HEK293 (cell line): ENCODE measurements around the gene CFAP47.

ENCODE experiments used
- CTCF ChIA-PET: fragments of 350-600 bp; formaldehyde crosslinking; extraction: SDS; loops from one replicate; lab custom pipeline; 2021; ENCODE audit warnings: antibody characterized with exemption; lab: Yijun Ruan, JAX
- POLR2A ChIA-PET: fragments of 300-600 bp; formaldehyde crosslinking; extraction: SDS; loops from one replicate; lab custom pipeline; 2020; ENCODE audit warnings: antibody characterized with exemption, inconsistent platforms; lab: Yijun Ruan, JAX
- H3K27ac ChIP-seq: fragments of 200-500 bp; sonication (Bioruptor generic); 2 replicates; pipeline ENCODE4 v1.5.1; 2014; ENCODE audit warnings: low read depth, low read length, control low read depth, inconsistent platforms; ENCODE audit errors: extremely low read depth
- H3K36me3 ChIP-seq, 2 experiments: fragments of 200-500 bp in 1 of 2; sonication (Bioruptor generic) in 1 of 2; 1 replicate in 1 of 2; 2 replicates in 1 of 2; pipeline ENCODE4 v1.5.1; 2014 to 2017; ENCODE audit warnings: inconsistent platforms in 2 of 2, low read length in 2 of 2; ENCODE audit not compliant: control insufficient read depth in 2 of 2, insufficient read depth in 1 of 2
- H3K4me1 ChIP-seq: fragments of 200-500 bp; sonication (Bioruptor generic); 2 replicates; pipeline ENCODE4 v1.5.1; 2014; ENCODE audit warnings: mild to moderate bottlenecking, low read length, inconsistent platforms; ENCODE audit not compliant: control insufficient read depth, insufficient read depth
- H3K4me3 ChIP-seq: 2 replicates; pipeline ENCODE4 v1.5.1; 2011; ENCODE audit warnings: low read depth, mild to moderate bottlenecking, control low read depth, low read length, moderate library complexity
- H3K9me3 ChIP-seq: fragments of 200-500 bp; sonication (Bioruptor generic); 2 replicates; pipeline ENCODE4 v1.5.1; 2014; ENCODE audit warnings: low read depth, low read length, inconsistent platforms; ENCODE audit not compliant: control insufficient read depth, insufficient read depth
- GLI4 ChIP-seq: fragments of 450-650 bp; formaldehyde crosslinking; IDR thresholded peaks from 2 replicates; pipeline ENCODE4 v1.5.1; 2016; ENCODE audit warnings: missing biosample characterization, missing genetic modification characterization
- ZBTB8A ChIP-seq: fragments of 450-650 bp; formaldehyde crosslinking; IDR thresholded peaks from 2 replicates; pipeline ENCODE4 v1.5.1; 2016; ENCODE audit warnings: missing biosample characterization, missing genetic modification characterization
- ZNF10 ChIP-seq: fragments of 450-650 bp; formaldehyde crosslinking; IDR thresholded peaks from 2 replicates; pipeline ENCODE4 v1.5.1; 2017; ENCODE audit warnings: missing biosample characterization, missing genetic modification characterization
- ZNF114 ChIP-seq: fragments of 450-650 bp; formaldehyde crosslinking; IDR thresholded peaks from 2 replicates; pipeline ENCODE4 v1.5.0; 2017; ENCODE audit warnings: missing biosample characterization, missing genetic modification characterization
- ZNF140 ChIP-seq: fragments of 450-650 bp; formaldehyde crosslinking; IDR thresholded peaks from 2 replicates; pipeline ENCODE4 v1.5.1; 2016; ENCODE audit warnings: missing biosample characterization, missing genetic modification characterization
- ZNF184 ChIP-seq: fragments of 450-650 bp; IDR thresholded peaks from 2 replicates; pipeline ENCODE4 v1.5.1; 2018; ENCODE audit warnings: missing biosample characterization, mild to moderate bottlenecking, missing genetic modification characterization
- ZNF202 ChIP-seq: fragments of 450-650 bp; formaldehyde crosslinking; IDR thresholded peaks from 2 replicates; pipeline ENCODE4 v1.5.1; 2016; ENCODE audit warnings: missing biosample characterization, missing genetic modification characterization, borderline replicate concordance
- ZNF239 ChIP-seq: fragments of 450-650 bp; formaldehyde crosslinking; IDR thresholded peaks from 2 replicates; pipeline ENCODE4 v1.5.1; 2016; ENCODE audit warnings: missing biosample characterization, missing genetic modification characterization
- ZNF394 ChIP-seq: fragments of 450-650 bp; formaldehyde crosslinking; IDR thresholded peaks from 2 replicates; pipeline ENCODE4 v1.5.1; 2016; ENCODE audit warnings: missing biosample characterization, missing genetic modification characterization, mild to moderate bottlenecking, moderate library complexity, borderline replicate concordance
- ZNF426 ChIP-seq: fragments of 450-650 bp; formaldehyde crosslinking; IDR thresholded peaks from 2 replicates; pipeline ENCODE4 v1.5.1; 2017; ENCODE audit warnings: missing biosample characterization, missing genetic modification characterization, mild to moderate bottlenecking, inconsistent platforms, moderate library complexity
- ZNF433 ChIP-seq: fragments of 450-650 bp; formaldehyde crosslinking; IDR thresholded peaks from 2 replicates; pipeline ENCODE4 v1.5.1; 2016; ENCODE audit warnings: missing biosample characterization, missing genetic modification characterization, low read depth
- ZNF473 ChIP-seq: fragments of 450-650 bp; formaldehyde crosslinking; IDR thresholded peaks from 2 replicates; pipeline ENCODE4 v1.5.1; 2017; ENCODE audit warnings: missing biosample characterization, missing genetic modification characterization
- ZNF555 ChIP-seq: fragments of 450-650 bp; formaldehyde crosslinking; conservative IDR thresholded peaks from 2 replicates; pipeline ENCODE4 v1.5.1; 2017; ENCODE audit warnings: missing biosample characterization, mild to moderate bottlenecking, missing genetic modification characterization, inconsistent platforms
- ZNF560 ChIP-seq: fragments of 450-650 bp; formaldehyde crosslinking; IDR thresholded peaks from 2 replicates; pipeline ENCODE4 v1.5.1; 2017; ENCODE audit warnings: missing biosample characterization, missing genetic modification characterization, borderline replicate concordance
- ZNF623 ChIP-seq: fragments of 450-650 bp; formaldehyde crosslinking; IDR thresholded peaks from 2 replicates; pipeline ENCODE4 v1.5.1; 2016; ENCODE audit warnings: missing biosample characterization, missing genetic modification characterization
- ZNF76 ChIP-seq: fragments of 450-650 bp; formaldehyde crosslinking; IDR thresholded peaks from 2 replicates; pipeline ENCODE4; 2016; ENCODE audit warnings: low read depth, missing biosample characterization, missing genetic modification characterization, borderline replicate concordance
- ZNF777 ChIP-seq: fragments of 450-650 bp; formaldehyde crosslinking; IDR thresholded peaks from 2 replicates; pipeline ENCODE4 v1.5.1; 2017; ENCODE audit warnings: missing biosample characterization, missing genetic modification characterization, borderline replicate concordance
- ZNF791 ChIP-seq: fragments of 450-650 bp; formaldehyde crosslinking; IDR thresholded peaks from 2 replicates; pipeline ENCODE4 v1.5.1; 2016; ENCODE audit warnings: missing biosample characterization, missing genetic modification characterization
- ZXDB ChIP-seq: fragments of 450-650 bp; formaldehyde crosslinking; IDR thresholded peaks from 2 replicates; pipeline ENCODE4 v1.5.1; 2016; ENCODE audit warnings: missing biosample characterization, missing genetic modification characterization
- TF ChIP-seq, protein P1 (sequence below): fragments of 450-650 bp; formaldehyde crosslinking; conservative IDR thresholded peaks from 2 replicates; pipeline ENCODE4 v1.5.1; 2016; ENCODE audit warnings: low read depth, missing biosample characterization, missing genetic modification characterization
- TF ChIP-seq, protein P2 (sequence below): fragments of 450-650 bp; formaldehyde crosslinking; IDR thresholded peaks from 2 replicates; pipeline ENCODE4 v1.5.1; 2016; ENCODE audit warnings: missing biosample characterization, missing genetic modification characterization, borderline replicate concordance
- TF ChIP-seq, protein P3 (sequence below): fragments of 450-650 bp; formaldehyde crosslinking; IDR thresholded peaks from 2 replicates; pipeline ENCODE4 v1.5.1; 2016; ENCODE audit warnings: missing biosample characterization, missing genetic modification characterization
- TF ChIP-seq, protein P4 (sequence below): fragments of 450-650 bp; formaldehyde crosslinking; IDR thresholded peaks from 2 replicates; pipeline ENCODE4 v1.5.1; 2016; ENCODE audit warnings: missing biosample characterization, missing genetic modification characterization
- TF ChIP-seq, protein P5 (sequence below): fragments of 450-650 bp; formaldehyde crosslinking; IDR thresholded peaks from 2 replicates; pipeline ENCODE4 v1.5.1; 2017; ENCODE audit warnings: missing biosample characterization, missing genetic modification characterization
- TF ChIP-seq, protein P6 (sequence below): fragments of 450-650 bp; formaldehyde crosslinking; IDR thresholded peaks from 2 replicates; pipeline ENCODE4 v1.5.1; 2017; ENCODE audit warnings: missing biosample characterization, missing genetic modification characterization

Gene CFAP47

DNA sequence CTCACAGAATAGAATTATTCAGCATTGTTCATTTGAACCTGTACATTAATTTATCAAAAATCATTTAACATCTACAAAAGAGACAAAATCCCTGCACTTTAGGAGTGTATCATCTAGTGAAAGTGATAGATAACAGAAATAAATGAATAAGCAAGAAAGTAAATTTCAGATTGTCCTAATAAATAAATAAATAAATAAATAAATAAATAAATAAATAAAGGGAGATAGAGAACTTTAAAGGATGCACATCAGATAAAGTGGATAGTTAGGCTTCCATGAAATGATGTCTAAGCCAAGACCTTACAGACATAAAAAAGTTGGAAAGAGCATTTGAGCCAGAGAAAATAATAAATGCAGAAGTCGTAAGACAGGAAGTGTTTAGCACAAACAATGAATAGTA lies 444.7 kb downstream of the CFAP47 start (continued):
- TF ChIP-seq, protein P1, sequence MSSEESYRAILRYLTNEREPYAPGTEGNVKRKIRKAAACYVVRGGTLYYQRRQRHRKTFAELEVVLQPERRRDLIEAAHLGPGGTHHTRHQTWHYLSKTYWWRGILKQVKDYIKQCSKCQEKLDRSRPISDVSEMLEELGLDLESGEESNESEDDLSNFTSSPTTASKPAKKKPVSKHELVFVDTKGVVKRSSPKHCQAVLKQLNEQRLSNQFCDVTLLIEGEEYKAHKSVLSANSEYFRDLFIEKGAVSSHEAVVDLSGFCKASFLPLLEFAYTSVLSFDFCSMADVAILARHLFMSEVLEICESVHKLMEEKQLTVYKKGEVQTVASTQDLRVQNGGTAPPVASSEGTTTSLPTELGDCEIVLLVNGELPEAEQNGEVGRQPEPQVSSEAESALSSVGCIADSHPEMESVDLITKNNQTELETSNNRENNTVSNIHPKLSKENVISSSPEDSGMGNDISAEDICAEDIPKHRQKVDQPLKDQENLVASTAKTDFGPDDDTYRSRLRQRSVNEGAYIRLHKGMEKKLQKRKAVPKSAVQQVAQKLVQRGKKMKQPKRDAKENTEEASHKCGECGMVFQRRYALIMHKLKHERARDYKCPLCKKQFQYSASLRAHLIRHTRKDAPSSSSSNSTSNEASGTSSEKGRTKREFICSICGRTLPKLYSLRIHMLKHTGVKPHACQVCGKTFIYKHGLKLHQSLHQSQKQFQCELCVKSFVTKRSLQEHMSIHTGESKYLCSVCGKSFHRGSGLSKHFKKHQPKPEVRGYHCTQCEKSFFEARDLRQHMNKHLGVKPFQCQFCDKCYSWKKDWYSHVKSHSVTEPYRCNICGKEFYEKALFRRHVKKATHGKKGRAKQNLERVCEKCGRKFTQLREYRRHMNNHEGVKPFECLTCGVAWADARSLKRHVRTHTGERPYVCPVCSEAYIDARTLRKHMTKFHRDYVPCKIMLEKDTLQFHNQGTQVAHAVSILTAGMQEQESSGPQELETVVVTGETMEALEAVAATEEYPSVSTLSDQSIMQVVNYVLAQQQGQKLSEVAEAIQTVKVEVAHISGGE = peak; percentile 49
- TF ChIP-seq ZNF394 (tag by site-specific recombination) (peak; percentile 48; the same call in 1 of the 2 replicates), ZNF555 (peak; percentile 59), ZBTB8A (tag by site-specific recombination) (peak; percentile 32; the same call in 1 of the 2 replicates), ZXDB (tag by site-specific recombination) (peak; percentile 27; the same call in 1 of the 2 replicates), ZNF239 (tag by site-specific recombination) (no peak), ZNF777 (tag by site-specific recombination) (no peak), ZNF184 (tag by site-specific recombination) (no peak), ZNF433 (tag by site-specific recombination) (0 out of 2 replicates have a peak, but pooled peaks have one; percentile 8), ZNF426 (tag by site-specific recombination) (peak; percentile 53), ZNF76 (tag by site-specific recombination) (no peak), ZNF623 (peak; percentile 49), ZNF560 (tag by site-specific recombination) (0 out of 2 replicates have a peak, but pooled peaks have one; percentile 14), ZNF114 (tag by site-specific recombination) (no peak), ZNF140 (0 out of 2 replicates have a peak, but pooled peaks have one; percentile 32)
- TF ChIP-seq, protein P2, sequence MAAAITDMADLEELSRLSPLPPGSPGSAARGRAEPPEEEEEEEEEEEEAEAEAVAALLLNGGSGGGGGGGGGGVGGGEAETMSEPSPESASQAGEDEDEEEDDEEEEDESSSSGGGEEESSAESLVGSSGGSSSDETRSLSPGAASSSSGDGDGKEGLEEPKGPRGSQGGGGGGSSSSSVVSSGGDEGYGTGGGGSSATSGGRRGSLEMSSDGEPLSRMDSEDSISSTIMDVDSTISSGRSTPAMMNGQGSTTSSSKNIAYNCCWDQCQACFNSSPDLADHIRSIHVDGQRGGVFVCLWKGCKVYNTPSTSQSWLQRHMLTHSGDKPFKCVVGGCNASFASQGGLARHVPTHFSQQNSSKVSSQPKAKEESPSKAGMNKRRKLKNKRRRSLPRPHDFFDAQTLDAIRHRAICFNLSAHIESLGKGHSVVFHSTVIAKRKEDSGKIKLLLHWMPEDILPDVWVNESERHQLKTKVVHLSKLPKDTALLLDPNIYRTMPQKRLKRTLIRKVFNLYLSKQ = 0 out of 2 replicates have a peak, but pooled peaks have one; percentile 15

DNA sequence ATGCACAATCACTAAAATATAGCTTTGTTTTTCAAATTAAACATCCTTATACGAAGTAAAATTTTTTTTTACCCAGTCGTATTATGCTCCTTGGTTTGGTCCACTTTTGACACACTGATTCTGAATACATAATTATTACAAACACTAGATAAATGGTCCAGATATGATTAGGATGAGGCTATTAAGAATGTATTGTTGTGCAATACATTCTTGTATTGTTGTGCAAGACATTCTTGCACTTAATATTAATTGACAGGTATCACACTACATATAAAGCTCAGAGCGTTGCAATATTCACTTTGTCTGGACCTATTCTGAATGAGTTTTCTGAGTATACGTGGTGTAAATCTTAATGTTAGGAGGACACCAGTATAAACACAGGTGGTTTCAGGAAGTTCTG lies 464.0 kb downstream of the CFAP47 start:
- Histone ChIP-seq H3K4me3 (no peak overlapping the region), H3K36me3 (no peaks in the 10 kb centered on the region), H3K9me3 (no peaks in the 10 kb centered on the region), H3K27ac (no peak overlapping the region), H3K4me1 (no peaks in the 10 kb centered on the region)
- ChIA-PET CTCF (interaction anchor here (0.6 kb wide), 1 partner anchor 1804 kb away, joined by 3 read pairs; no protein-coding TSS in a partner anchor), POLR2A (no interaction called here)
- TF ChIP-seq GLI4 (tag by site-specific recombination) (no peak), ZNF202 (tag by site-specific recombination) (no peak), ZNF791 (no peak), ZNF10 (no peak), ZNF473 (tag by site-specific recombination) (no peak)
- TF ChIP-seq, protein P3, sequence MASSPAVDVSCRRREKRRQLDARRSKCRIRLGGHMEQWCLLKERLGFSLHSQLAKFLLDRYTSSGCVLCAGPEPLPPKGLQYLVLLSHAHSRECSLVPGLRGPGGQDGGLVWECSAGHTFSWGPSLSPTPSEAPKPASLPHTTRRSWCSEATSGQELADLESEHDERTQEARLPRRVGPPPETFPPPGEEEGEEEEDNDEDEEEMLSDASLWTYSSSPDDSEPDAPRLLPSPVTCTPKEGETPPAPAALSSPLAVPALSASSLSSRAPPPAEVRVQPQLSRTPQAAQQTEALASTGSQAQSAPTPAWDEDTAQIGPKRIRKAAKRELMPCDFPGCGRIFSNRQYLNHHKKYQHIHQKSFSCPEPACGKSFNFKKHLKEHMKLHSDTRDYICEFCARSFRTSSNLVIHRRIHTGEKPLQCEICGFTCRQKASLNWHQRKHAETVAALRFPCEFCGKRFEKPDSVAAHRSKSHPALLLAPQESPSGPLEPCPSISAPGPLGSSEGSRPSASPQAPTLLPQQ (tag by site-specific recombination) = no peak
- TF ChIP-seq, protein P4, sequence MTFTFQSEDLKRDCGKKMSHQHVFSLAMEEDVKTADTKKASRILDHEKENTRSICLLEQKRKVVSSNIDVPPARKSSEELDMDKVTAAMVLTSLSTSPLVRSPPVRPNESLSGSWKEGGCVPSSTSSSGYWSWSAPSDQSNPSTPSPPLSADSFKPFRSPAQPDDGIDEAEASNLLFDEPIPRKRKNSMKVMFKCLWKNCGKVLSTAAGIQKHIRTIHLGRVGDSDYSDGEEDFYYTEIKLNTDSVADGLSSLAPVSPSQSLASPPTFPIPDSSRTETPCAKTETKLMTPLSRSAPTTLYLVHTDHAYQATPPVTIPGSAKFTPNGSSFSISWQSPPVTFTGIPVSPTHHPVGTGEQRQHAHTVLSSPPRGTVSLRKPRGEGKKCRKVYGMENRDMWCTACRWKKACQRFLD (tag by site-specific recombination) = no peak
- TF ChIP-seq, protein P5, sequence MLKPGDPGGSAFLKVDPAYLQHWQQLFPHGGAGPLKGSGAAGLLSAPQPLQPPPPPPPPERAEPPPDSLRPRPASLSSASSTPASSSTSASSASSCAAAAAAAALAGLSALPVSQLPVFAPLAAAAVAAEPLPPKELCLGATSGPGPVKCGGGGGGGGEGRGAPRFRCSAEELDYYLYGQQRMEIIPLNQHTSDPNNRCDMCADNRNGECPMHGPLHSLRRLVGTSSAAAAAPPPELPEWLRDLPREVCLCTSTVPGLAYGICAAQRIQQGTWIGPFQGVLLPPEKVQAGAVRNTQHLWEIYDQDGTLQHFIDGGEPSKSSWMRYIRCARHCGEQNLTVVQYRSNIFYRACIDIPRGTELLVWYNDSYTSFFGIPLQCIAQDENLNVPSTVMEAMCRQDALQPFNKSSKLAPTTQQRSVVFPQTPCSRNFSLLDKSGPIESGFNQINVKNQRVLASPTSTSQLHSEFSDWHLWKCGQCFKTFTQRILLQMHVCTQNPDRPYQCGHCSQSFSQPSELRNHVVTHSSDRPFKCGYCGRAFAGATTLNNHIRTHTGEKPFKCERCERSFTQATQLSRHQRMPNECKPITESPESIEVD (tag by site-specific recombination) = no peak
- TF ChIP-seq, protein P6, sequence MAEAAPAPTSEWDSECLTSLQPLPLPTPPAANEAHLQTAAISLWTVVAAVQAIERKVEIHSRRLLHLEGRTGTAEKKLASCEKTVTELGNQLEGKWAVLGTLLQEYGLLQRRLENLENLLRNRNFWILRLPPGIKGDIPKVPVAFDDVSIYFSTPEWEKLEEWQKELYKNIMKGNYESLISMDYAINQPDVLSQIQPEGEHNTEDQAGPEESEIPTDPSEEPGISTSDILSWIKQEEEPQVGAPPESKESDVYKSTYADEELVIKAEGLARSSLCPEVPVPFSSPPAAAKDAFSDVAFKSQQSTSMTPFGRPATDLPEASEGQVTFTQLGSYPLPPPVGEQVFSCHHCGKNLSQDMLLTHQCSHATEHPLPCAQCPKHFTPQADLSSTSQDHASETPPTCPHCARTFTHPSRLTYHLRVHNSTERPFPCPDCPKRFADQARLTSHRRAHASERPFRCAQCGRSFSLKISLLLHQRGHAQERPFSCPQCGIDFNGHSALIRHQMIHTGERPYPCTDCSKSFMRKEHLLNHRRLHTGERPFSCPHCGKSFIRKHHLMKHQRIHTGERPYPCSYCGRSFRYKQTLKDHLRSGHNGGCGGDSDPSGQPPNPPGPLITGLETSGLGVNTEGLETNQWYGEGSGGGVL (tag by site-specific recombination) = no peak
